NCI-H774 (cell line): ENCODE data around the gene INS.

Experiments
- DNase-seq: peaks from one replicate; lab custom pipeline; 2025; lab: John Stamatoyannopoulos, UW

The INS gene

GRCh38 chr11:2144544-2145248, 16.3 kb downstream of the INS start:
- no peak for DNase-seq

- no peak for DNase-seq
Measured at GRCh38 chr11:2143799-2144543, 17.0 kb downstream of the INS start.

- DNase-seq = no peak
Measured at GRCh38 chr11:2143477-2143798, 17.6 kb downstream of the INS start.

GRCh38 chr11:2142762-2143202, 18.2 kb downstream of the INS start:
- DNase-seq = no peak

DNA sequence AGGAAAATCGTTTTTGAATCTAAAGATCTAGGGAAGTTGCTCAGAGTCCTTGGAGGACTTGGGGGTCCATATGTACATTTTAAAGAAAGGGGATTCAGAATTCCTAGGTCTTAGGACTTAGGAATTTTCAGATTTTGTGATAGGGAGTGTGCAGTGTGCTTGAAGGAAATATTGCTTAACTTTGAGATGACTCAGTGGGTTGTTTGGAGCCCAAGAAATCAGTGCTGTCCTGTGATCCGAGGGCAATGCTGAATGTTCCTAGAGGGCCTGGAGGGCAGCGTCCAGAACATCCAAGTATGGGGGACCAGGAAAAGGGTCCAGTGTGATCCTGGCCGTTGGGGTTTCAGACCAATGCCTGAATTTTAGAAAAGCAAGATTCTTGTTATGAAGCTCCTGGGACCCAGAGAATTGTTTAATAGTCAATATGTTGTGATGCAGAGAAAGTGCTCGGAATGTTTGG, 18.7 kb downstream of the INS start:
- no peak for DNase-seq

GRCh38 chr11:2140411-2141400, 20.3 kb downstream of the INS start:
- no peak for DNase-seq

- no peak for DNase-seq
Measured at GRCh38 chr11:2139621-2140337, 21.2 kb downstream of the INS start.

- no peak for DNase-seq
Measured at GRCh38 chr11:2139123-2139521, 21.9 kb downstream of the INS start, which contains the start of gene IGF2. Gene IGF2 (minus strand): TSS chr11:2139389. CDS start chr11:2135523, 3,866 bp downstream.

DNA sequence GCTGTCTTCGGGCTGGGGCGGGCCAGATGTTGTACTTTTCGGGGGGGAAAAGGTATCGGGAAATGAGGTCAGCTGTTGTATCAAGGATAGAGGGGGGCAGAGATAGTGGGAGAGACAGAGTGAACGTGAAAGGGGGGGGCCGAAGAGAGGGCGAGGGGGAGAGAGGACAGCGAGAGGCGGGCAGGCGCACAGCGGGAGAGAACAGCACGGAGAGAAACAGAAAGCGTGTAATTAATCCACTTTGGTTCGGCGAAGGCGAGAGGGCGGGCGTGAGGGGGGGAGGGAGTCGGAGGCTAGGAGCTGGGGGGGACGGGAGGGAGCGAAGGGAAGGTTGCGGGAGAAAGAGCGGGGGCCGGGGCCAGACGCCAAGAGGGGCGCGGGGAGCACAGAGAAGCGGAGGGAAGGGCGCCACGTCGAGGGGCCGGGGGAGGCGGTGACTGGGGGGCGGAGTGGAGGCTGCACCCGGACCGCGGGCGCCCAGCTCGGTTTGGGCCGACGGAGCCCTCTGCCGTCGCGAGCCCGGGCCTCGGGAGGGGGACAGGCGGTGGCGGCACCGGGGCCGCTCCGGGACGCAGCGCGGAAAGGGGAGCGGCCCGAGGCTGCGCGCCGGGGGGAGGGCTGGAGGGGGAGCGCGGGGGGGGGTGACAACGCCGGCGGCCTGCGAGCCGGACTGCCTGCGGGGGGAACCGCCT, 22.4 kb downstream of the INS start:
- no peak for DNase-seq

GRCh38 chr11:2138068-2138430, 23.0 kb downstream of the INS start:
- DNase-seq = no peak

DNA sequence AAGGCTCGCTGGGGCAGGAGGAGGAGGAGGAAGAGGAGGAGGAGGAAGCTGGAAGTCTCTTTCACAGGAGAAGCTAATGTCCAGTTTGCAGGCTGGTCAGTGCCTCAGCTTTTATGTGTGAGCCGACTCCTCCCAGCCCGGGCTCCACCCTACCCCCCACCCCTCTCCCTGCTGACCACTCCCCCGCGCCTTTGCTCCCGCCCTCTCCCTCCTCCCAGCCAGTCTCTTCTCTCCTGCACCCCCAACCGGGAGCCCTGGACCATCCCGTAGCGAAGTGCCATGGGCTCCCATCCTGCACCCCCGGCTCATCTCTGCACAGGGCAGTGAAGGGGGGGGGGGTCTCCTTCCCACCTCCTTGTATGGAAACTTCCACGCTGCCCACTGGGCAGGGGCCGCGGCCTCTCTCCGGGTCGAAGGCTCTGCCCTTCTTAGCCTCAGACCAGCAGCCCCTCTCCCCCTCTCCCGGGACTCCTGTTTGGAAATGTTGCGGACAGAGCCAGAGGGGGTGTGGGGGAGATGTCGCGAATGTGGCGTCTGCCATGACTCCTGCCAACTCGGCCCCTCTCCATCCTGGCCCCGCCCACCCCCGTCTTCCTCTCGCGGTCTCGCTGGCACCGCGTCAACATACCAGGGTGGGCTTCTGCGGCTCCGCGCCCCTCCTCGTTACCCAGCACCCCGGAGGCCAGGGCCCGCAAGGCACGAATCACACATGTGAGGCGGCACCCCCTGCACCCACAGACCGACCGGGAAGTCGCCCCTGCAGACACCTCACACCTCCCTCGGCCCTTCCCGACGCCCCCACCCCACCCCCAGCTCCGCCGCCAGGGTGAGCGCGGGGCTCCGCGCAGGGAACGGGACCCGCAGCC, 23.6 kb downstream of the INS start:
- no peak for DNase-seq

DNA sequence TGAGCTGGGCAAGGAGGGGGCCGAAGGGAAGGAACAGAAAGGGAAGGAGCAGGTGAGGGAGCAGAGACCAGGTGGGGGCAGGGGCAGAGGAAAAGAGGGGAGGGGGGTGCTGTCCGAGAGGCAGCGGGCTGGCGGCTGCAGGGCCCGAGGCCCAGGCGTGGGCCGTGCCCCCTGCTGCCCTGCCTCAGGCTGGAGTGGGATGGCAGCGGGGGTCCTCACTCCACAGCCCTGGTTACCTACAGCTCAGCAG, 24.1 kb downstream of the INS start:
- no peak for DNase-seq

DNA sequence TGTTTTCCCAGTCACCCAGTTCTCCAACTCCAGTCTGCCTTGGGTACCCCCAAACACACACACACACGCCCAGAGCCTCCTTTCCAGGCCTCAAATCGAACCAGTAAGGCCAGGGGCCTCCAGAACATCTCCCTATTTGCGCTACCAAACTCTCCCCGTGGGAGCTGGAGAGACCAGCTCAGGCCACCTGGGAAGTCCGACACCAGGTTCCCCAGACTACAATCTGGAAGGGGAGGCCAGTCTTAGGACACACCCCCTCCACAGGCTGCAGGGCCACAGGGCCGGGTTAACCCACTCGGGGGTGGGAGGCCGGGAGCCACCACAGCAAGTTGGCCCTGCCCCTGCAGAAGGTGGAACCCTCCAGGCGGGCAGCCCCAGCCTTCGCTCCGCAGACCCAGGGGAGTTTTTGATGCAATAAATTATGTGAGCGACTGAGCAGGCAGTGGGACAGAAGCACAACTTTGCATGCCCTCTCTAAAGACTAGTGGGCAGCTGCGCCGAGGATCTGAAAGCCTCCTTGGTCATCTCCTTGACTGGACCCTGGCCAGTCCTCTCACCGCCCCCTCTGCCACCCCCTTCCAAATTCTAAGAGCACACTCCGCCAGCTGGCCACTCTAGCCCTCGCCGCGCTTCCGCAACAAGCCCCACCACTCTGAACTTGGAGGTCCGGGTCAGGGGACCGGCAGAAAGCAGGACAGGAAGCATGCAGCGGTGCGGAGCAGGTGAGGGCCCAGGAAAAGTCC, 24.6 kb downstream of the INS start:
- DNase-seq = no peak

DNA sequence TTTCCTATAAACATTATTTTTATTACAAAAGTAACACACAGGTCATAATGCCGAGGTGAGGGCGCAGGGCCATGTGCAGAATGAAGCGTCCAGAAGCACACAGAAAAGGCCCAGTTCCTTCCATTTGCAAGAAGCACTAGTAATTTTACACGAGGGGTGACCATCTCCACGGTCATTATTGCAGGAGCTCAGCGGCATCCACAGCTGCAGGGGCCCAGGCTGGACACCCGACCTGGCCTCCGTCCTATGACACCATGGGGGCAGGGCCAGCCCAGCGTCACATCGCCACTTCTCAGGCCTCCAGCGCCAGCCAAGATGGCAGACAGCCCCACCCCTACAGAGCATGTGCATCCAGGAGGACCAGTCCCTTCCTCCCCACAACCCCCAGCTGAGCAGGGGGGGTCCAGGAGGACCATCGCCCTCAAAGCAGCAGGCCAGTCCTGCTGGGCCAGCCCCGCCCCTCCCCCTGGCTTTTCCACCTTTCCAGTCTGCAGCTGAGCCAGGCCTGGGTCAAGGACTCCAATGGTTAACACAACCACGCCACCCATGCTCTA, 25.3 kb downstream of the INS start:
- DNase-seq = no peak

- no peak for DNase-seq
Measured at GRCh38 chr11:2135018-2135569, 25.9 kb downstream of the INS start.

GRCh38 chr11:2134022-2135010, 26.7 kb downstream of the INS start:
- no peak for DNase-seq

- no peak for DNase-seq
Measured at GRCh38 chr11:2133241-2134021, 27.6 kb downstream of the INS start.
